GM21447 (cell line): ENCODE measurements around the gene NEURL3.
"Not testable (repeated sequence)": the region's sequence is repeated elsewhere in the genome, so short reads cannot be mapped to it uniquely, and the experiment has no call there.

Experiments used
- ATAC-seq: cut with Tn5 transposase; IDR thresholded peaks from one replicate; pipeline ENCODE4 v1.9.1; 2021; ENCODE audit not compliant: unreplicated experiment

The NEURL3 gene

DNA sequence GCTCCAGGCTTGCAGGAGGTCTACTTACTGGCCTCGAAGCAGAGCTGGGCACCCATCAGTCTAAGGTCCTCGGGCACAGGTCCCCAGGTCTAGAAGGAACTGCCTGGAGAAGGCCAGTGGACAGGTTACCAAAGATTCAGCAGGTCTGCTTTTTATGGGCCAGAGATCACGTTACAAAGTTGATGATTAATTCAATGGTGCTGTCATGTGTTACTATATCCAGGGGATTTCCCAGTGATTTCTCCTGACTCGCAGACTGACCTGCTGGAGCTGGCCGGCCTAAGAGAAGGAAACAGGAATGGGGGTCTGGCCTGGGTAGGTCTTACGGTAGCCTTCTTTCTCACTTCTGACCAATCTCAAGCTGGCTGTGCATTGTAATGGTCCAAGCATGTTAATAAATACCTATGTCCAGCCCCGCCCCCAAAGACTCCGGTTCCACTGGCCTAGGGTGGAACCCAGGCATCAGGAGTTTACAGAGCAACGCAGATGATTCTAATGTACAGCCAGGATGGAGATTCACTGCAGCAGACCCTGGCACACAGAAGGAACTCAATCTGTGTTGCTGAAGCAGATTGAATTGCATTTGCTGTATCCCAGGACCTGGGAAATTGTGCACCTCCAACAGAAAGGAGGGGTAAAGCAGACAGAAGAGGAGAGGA, at the start of gene NEURL3:
Gene NEURL3 (minus strand): TSS at position 127 of the 659 bp plus-strand sequence. CDS start 71 bp downstream, at position 56.
- ATAC-seq = no peak

GRCh38 chr2:96554293-96555145, 49.4 kb upstream of the NEURL3 start:
- no peak for ATAC-seq

GRCh38 chr2:96553957-96554292, 48.8 kb upstream of the NEURL3 start:
- ATAC-seq = not testable (repeated sequence)

- no peak for ATAC-seq
Measured at GRCh38 chr2:96553176-96553956, 48.2 kb upstream of the NEURL3 start.

- no peak for ATAC-seq
Measured at GRCh38 chr2:96552315-96553175, 47.4 kb upstream of the NEURL3 start.

GRCh38 chr2:96551605-96552314, 46.6 kb upstream of the NEURL3 start:
- no peak for ATAC-seq

- no peak for ATAC-seq
Measured at GRCh38 chr2:96550787-96551604, 45.8 kb upstream of the NEURL3 start.

DNA sequence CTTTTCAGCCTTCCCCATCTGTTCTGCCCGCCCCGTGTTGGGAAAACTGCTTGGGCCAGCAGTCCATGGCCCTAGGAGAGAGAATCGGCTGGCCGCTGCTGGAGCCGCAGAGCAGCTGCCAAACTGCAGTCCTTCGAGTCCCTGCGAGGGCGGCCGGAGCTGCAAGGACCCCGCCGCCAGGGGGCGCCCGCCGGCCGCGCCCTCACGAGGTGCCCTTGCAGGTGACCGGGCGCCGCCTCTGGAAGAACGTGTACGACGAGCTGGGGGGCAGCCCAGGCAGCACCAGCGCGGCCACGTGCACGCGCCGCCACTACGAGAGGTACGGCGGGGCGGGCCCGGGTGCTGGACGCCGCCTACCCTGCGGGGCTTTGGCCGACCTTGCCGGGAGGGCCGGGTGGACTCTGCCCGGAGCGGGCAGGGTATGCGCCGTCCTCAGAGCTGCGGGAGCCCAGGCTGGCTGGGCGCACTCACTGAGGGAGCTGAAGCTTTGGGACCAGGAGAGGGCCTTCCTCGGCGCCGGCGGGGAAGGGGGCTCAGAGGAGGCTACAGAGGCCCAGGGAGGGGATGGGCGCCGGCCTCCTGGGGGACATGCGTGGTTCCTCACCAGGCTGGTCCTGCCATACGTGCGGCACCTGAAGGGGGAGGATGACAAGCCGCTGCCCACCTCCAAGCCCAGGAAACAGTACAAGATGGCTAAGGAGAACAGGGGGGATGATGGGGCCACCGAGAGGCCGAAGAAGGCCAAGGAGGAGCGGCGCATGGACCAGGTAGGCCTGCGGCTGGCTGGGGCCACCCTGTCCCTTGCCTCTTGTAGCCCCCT, 45.0 kb upstream of the NEURL3 start:
- no peak for ATAC-seq

DNA sequence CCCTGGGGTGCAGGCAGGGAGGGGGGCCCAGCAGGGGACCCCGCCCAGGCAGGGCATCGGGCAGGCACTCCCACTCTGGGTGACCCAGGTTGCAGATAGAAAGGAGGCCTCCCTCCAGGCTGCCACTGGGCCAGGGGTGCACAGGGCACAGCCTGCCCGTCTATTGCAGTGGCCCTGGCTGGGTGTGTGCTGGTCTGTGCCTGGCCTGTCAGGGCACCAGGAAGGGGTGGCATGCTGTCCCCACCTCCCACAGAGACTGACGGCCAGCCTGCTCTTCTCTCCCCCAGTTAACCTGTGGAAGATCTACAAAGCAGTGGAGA, 44.3 kb upstream of the NEURL3 start:
- no peak for ATAC-seq

- no peak for ATAC-seq
Measured at GRCh38 chr2:96548558-96549465, 43.7 kb upstream of the NEURL3 start.

DNA sequence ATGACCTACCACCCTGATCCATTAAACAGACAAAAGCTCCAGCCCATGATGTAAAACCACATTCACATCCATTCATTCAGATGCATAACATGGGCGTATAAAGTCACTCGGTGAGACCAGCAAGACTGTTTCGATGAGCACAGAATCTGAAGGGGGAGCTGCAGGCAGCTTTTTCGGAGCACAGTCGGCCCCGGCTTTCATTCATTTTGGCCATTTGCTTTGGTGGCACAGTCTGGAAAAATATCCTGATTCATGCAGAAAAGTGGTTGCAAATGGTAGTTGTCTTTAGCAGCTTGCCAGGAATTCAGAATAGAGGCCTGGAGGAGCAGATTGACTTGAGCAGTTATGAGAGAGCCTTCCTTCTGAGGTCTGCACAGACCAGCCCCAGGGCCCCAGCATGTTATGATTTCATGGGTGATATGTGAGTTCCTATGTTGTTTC, 42.6 kb upstream of the NEURL3 start:
- no peak for ATAC-seq

- ATAC-seq = no peak
Measured at GRCh38 chr2:96547203-96547641, 42.1 kb upstream of the NEURL3 start.

DNA sequence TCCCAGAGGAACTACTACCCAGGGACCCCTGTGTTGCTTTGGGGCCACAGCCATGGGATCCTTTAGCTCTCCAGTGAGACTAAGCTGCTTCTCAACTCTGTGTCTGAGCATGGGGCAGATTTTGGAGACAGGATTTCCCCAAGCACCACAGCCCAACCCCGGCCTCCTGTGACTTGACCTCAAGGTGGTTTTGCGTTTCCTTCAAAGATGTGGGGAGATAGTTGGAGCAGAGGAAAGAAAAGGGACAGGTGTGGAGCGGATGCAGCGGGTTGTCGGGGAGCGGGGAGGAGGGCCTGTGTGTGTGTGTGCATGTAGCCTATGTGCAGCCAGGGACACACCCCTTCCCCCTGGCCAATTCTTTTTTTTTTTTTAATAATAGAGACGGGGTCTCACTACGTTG, 41.6 kb upstream of the NEURL3 start:
- ATAC-seq = no peak

GRCh38 chr2:96546321-96546720, 41.2 kb upstream of the NEURL3 start:
- ATAC-seq = no peak

GRCh38 chr2:96542357-96542977, 37.3 kb upstream of the NEURL3 start:
- no peak for ATAC-seq

DNA sequence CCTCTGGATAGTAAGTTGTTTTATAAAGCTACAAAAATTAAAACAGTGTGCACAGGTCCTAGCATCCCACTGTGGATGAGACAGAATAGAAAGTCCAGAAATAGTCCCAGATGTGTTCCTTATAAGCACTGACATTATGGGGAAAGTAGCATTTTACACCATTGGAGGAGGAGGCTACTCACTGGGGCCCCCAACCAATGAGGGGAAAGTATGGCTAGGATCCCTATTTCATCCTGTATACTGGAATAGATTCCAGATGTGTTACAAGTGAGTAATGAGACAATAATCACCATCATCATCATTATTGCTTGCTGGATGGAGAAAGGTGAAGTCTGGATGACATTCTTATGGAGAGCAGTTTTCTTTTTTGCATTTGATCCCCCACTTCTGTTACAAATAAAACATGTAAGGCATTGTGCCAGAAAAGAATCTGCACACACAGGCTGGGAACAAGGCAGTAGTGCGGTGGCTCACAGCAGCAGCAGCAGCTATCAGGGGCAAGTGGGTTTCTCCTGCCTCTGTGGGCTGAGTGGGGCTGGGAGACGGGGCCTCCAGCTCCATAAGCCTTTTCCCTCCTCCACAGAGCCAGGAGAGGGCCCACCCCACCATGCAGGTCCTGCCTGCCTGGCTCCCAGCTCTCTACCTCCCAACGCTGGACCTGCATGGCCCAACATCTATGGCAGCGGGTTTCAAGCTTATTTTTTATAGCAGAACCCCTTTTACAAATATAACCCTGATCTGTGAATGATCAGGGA, 36.4 kb upstream of the NEURL3 start:
- no peak for ATAC-seq
